SH-SY5Y (cell line): ENCODE results near the gene ST3GAL5.

Experiments used
- GATA2 ChIP-seq: IDR thresholded peaks from 2 replicates; pipeline ENCODE4 v1.6.1; 2011; ENCODE audit warnings: mild to moderate bottlenecking, low read depth, low read length
- GATA3 ChIP-seq: IDR thresholded peaks from 2 replicates; pipeline ENCODE4 v1.6.1; 2011; ENCODE audit warnings: low read depth, mild to moderate bottlenecking, low read length, moderate library complexity

Gene ST3GAL5

DNA sequence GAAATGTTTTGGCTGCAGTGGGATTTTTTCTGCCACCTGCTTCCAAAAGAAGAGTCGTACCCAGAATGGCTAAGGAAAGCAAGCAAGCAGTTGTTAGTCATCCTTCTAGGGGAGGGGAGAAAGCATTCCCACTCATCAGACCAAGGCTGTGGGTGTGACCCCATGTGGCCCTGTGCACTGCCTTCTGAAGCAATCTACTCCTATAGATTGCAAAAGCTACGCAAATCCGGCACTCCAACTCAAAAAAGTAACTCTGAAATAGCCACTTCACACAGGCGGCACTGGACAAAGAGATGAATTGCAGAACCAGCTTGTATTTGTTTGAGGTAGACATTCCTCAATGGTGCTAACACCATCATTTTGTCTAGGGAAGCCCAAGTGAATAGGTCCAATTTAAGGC is 44.3 kb downstream of the ST3GAL5 start:
- no peak for TF ChIP-seq GATA3

GRCh38 chr2:85843543-85843942 is 45.2 kb downstream of the ST3GAL5 start:
- TF ChIP-seq GATA3, result no peak
- TF ChIP-seq GATA2, result no peak

- TF ChIP-seq GATA3, result no peak
- no peak for TF ChIP-seq GATA2
Observed at GRCh38 chr2:85840091-85840490, 48.7 kb downstream of the ST3GAL5 start.

GRCh38 chr2:85839461-85839860 is 49.3 kb downstream of the ST3GAL5 start:
- TF ChIP-seq GATA3, result no peak
- no peak for TF ChIP-seq GATA2

- no peak for TF ChIP-seq GATA2
- no peak for TF ChIP-seq GATA3
Observed at GRCh38 chr2:85838641-85839040, 50.1 kb downstream of the ST3GAL5 start.

DNA sequence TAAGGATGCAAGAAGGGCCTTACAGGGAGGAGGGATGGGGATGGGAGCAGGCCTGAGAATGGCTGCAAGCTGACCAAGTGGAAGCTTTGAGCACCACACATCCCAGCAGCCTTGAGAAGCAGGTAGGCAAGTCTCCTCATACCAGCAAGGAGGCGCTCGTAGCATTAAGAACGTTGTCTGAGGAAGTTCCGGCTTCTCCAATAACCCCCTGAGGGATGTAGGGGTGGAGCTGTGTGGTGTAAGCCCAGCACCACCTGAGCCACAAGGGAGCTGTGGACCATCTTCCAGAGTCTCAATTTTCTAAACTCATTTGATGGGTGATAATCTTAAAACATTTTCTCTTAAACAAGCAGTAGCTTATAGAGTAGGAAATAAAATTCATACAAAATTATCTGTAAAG is 50.6 kb downstream of the ST3GAL5 start:
- TF ChIP-seq GATA3, result no peak
- no peak for TF ChIP-seq GATA2

DNA sequence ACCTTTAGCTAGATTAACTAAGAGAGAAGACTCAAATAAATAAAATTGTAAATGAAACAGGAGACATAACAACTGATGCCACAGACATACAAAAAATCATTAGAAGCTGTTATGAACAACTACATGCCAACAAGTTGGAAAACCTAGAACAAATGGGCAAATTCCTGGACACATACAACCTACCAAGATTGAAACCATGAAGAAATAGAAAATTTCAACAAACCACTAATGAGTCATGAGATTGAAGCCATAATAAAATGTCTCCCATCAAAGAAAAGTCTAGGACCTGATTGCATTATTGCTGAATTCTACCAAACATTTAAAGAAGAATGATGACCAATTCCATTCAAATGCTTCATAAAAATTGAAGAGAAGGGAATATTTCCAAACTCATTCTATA is 54.3 kb downstream of the ST3GAL5 start:
- TF ChIP-seq GATA2 (no peak), GATA3 (no peak)

GRCh38 chr2:85831735-85832134 is 57.1 kb downstream of the ST3GAL5 start:
- TF ChIP-seq GATA3, result no peak
- TF ChIP-seq GATA2, result no peak

DNA sequence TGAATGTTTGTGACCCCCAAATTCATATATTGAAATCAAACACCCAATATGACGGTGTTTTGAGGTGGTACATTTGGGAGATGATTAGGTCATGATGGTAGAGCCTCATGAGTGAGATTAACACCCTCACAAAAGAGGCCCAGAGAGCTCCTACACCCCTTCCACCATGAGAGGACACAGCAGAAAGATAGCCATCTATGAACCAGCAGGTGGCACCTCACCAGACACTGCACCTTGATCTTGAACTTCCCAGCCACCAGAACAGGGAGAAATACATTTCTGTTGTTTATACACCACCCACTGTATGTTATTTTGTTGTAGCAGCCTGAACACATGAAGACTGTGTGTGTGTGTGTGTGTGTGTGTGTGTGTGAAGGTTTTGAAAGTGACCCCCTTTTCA is 58.1 kb downstream of the ST3GAL5 start:
- TF ChIP-seq GATA2, result no peak
- TF ChIP-seq GATA3, result no peak

- TF ChIP-seq GATA2 (no peak), GATA3 (no peak)
Observed at GRCh38 chr2:85828725-85829124, 60.1 kb downstream of the ST3GAL5 start.

DNA sequence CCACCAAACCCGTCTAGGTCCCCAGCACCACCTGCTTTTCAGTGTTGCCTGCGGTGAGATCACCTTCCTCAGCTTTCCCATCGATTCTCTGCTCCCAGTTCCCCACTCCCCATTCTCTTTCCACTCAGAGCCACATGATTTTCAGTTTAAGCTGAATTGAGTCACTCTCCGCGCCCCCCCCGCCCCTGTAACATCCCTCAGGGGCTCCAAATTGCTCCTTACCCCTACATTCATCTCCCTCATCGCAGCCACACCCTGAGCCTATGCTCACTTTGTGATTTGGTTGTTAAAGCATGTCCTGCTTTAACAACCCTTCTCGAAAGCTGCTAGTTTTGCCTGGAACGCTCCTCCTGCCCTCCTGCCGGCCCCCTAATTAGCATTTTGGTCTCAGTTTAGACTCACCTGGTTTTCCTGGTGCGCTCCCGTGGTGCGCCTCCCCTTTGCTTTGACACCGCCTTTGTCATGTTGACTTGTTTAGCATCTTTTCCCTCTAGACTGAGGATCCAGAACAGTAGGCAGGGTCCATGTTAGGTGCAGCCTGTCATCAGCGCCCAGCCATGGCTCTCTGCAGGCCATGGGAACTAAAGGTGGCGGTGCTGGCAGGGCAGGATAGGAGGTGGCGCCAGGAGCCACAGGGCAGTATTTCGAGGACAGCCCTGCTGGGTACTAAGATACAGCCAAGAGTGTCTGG is 60.8 kb downstream of the ST3GAL5 start:
- TF ChIP-seq GATA3 (no peak), GATA2 (no peak)

GRCh38 chr2:85826990-85827878 is 61.6 kb downstream of the ST3GAL5 start:
- TF ChIP-seq GATA3, result no peak
- no peak for TF ChIP-seq GATA2

- TF ChIP-seq GATA2 (no peak), GATA3 (no peak)
Observed at GRCh38 chr2:85823951-85824350, 64.8 kb downstream of the ST3GAL5 start.

GRCh38 chr2:85822766-85823165 is 66.0 kb downstream of the ST3GAL5 start:
- TF ChIP-seq GATA3 (no peak), GATA2 (no peak)

DNA sequence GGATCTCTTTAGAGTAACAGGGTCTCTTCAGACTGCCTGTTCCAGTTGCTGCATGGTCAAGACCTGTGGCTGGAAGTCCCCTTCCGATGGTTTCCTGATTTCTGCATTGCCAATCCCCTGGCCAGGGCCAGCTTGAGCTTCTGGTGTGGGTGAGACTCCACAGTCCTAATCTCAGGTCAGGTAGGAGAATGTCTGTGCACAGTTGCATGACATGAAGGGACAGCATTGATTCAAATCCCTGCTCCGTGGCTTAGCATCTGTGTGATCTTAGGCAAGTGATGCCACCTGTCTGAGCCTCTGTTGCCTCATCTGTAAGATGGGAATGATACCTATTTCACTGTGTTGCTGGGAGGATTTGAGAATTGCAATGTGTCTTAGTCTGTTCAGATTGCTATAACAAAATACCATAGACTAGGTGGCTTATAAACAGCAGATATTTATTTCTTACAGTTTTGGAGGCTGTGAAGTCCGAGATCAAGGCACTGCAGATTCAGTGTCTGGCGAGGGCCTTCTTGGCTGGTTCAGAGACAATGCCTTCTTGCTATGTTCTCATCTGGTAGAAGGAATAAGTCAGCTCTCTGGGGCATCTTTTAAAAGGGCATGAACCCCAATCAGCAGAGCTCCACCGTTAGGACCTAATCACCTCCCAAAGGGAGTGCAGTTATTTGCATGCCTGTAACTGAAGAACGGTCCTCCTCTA is 68.8 kb downstream of the ST3GAL5 start:
- TF ChIP-seq GATA3 (no peak), GATA2 (no peak)
